ENCODE measurements around the gene CAMK4. TPM values are rescaled to one million over a fixed set of nuclear protein-coding genes. Genes with fewer than 3 reads are reported as not detected.
A peak's percentile ranks its signal among the peaks of the same experiment; 100 is the strongest.

Gene CAMK4
- total RNA-seq, 1 experiment from 2014 or later, result 6.3 TPM

DNA sequence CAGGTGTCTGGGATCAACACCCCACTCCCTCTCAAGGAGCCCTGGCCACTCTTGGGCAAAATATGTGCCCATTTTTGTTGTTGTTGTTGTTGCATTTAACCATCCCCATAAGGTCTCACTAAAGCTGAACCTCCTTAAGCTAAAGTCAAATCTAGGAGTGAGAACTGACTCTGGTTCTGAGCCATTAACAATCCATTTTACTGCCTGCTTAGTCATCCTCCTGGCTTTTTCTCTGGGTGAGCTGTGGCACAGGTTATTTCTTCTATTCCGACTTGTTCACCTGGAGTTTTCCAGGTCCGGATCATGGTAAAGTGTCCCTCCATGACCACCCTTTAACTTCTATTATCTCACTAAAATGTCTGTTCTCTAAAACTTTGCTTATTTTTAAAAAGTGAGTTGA, 85.2 kb downstream of the CAMK4 start:
- Histone ChIP-seq H3K23ac (ENCODE audit: insufficient read length, low read depth, low read length) (no peak overlapping the region), H3K79me1 (ENCODE audit: insufficient read depth, low read depth, low read length, poor library complexity, severe bottlenecking) (no peaks in the 10 kb centered on the region), H2BK12ac (ENCODE audit: insufficient read length, low read depth, low read length) (no peak overlapping the region), H3K4me2 (ENCODE audit: insufficient read depth, insufficient read length, low read length) (no peak overlapping the region), H3K56ac (ENCODE audit: insufficient read length, low read depth, low read length) (no peak overlapping the region), H3K9me3 (ENCODE audit: control insufficient read depth, low read depth, low read length) (no peaks in the 10 kb centered on the region), H2BK120ac (ENCODE audit: low read depth, low read length, poor library complexity, severe bottlenecking) (no peak overlapping the region), H4K8ac (replicated peaks; ENCODE audit: insufficient read length, low read depth, low read length) (no peak overlapping the region), H3T11ph (ENCODE audit: low read length) (no peak overlapping the region), H2AK5ac (ENCODE audit: insufficient read length, low read length) (no peak overlapping the region), H4K91ac (ENCODE audit: insufficient read length, low read depth, low read length) (no peak overlapping the region), H3K4me1 (ENCODE audit: insufficient read depth, low read length) (no peaks in the 10 kb centered on the region; the same call in 1 of the 2 replicates), H2BK15ac (ENCODE audit: low read depth, low read length) (no peak overlapping the region), H3K79me2 (ENCODE audit: insufficient read depth, low read length) (no peaks in the 10 kb centered on the region), H2AFZ (ENCODE audit: low read length) (no peak overlapping the region), H3K18ac (ENCODE audit: insufficient read length, low read depth, low read length) (no peak overlapping the region), H2BK5ac (ENCODE audit: insufficient read length, low read length) (no peak overlapping the region), H3K14ac (ENCODE audit: insufficient read depth, low read length) (no peak overlapping the region), H3K27me3 (ENCODE audit: insufficient read depth, low read length) (no peaks in the 10 kb centered on the region), H3K9ac (ENCODE audit: extremely low read depth, insufficient read length, low read length) (no peak overlapping the region), H4K5ac (ENCODE audit: insufficient read length, low read depth, low read length) (no peak overlapping the region), H3K27ac (ENCODE audit: insufficient read length, low read depth, low read length) (no peak overlapping the region), H3K4ac (ENCODE audit: low read depth, low read length) (no peak overlapping the region), H2BK20ac (ENCODE audit: low read depth, low read length, poor library complexity, severe bottlenecking) (no peak overlapping the region), H4K20me1 (ENCODE audit: control insufficient read depth, insufficient read depth, insufficient read length) (no peaks in the 10 kb centered on the region), H3K23me2 (ENCODE audit: insufficient read length, low read depth, low read length, poor library complexity, severe bottlenecking) (no peaks in the 10 kb centered on the region)
- H3K9me3 Mint-ChIP-seq, result no peaks in the 10 kb centered on the region
- H3K36me3 Mint-ChIP-seq (ENCODE audit: insufficient read depth in 1 of 3, low read depth in 3 of 3), result no peaks in the 10 kb centered on the region
- TF ChIP-seq, protein P1, sequence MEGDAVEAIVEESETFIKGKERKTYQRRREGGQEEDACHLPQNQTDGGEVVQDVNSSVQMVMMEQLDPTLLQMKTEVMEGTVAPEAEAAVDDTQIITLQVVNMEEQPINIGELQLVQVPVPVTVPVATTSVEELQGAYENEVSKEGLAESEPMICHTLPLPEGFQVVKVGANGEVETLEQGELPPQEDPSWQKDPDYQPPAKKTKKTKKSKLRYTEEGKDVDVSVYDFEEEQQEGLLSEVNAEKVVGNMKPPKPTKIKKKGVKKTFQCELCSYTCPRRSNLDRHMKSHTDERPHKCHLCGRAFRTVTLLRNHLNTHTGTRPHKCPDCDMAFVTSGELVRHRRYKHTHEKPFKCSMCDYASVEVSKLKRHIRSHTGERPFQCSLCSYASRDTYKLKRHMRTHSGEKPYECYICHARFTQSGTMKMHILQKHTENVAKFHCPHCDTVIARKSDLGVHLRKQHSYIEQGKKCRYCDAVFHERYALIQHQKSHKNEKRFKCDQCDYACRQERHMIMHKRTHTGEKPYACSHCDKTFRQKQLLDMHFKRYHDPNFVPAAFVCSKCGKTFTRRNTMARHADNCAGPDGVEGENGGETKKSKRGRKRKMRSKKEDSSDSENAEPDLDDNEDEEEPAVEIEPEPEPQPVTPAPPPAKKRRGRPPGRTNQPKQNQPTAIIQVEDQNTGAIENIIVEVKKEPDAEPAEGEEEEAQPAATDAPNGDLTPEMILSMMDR (conservative IDR thresholded peaks at IDR 0.05), result no peak
- H3K4me3 Mint-ChIP-seq, result no peak overlapping the region
- DNase-seq, result no peak
- H3K27ac Mint-ChIP-seq, result peak overlapping the region; percentile 58 to 90 (median 89); a peak in 2 of 7 replicates
- H3K4me1 Mint-ChIP-seq, result peaks cover 16 to 17% of the 10 kb centered on the region in 2 experiments
- WGBS (ENCODE audit: extremely low coverage, insufficient read length, low lambda C conversion rate), result no CpG with 5 or more reads among the region's 2 CpGs
- H3K27me3 Mint-ChIP-seq (ENCODE audit: low read depth), result no peaks in the 10 kb centered on the region
